DOHH2 (cell line): ENCODE results near the gene SYNDIG1L.

Source experiments
- H3F3A ChIP-seq: fragments of 200-600 bp; sonication (generic), shearing (Covaris generic); 2 replicates; pipeline ENCODE4 v1.6.0; 2016; ENCODE audit warnings: antibody characterized with exemption, mild to moderate bottlenecking; ENCODE audit not compliant: control insufficient read depth, insufficient read depth
- H3K27ac ChIP-seq: fragments of 200-600 bp; sonication (generic); 2 replicates; pipeline ENCODE4 v1.5.1; 2014; ENCODE audit warnings: low read depth, mild to moderate bottlenecking, low read length, moderate library complexity
- H3K27me3 ChIP-seq: fragments of 200-600 bp; sonication (generic); 2 replicates; pipeline ENCODE4 v1.6.1; 2014; ENCODE audit warnings: mild to moderate bottlenecking, low read length, mixed read lengths; ENCODE audit not compliant: control insufficient read depth
- H3K36me3 ChIP-seq: fragments of 200-600 bp; sonication (generic); 2 replicates; pipeline ENCODE4 v1.6.1; 2014; ENCODE audit warnings: mild to moderate bottlenecking, low read length, moderate library complexity, mixed read lengths; ENCODE audit not compliant: control insufficient read depth
- H3K4me1 ChIP-seq: fragments of 200-600 bp; sonication (generic); 2 replicates; pipeline ENCODE4 v1.6.1; 2014; ENCODE audit warnings: mild to moderate bottlenecking, low read length, mixed read lengths; ENCODE audit not compliant: control insufficient read depth
- H3K4me2 ChIP-seq: fragments of 200-600 bp; sonication (generic); 2 replicates; pipeline ENCODE4 v1.6.0; 2014; ENCODE audit warnings: mild to moderate bottlenecking, low read length, moderate library complexity
- H3K4me3 ChIP-seq: fragments of 200-600 bp; sonication (generic); 2 replicates; pipeline ENCODE4 v1.5.1; 2014; ENCODE audit warnings: mild to moderate bottlenecking, low read length, mixed read lengths
- H3K79me2 ChIP-seq: fragments of 200-600 bp; sonication (generic); 2 replicates; pipeline ENCODE4 v1.6.1; 2014; ENCODE audit warnings: mild to moderate bottlenecking, low read length, mixed read lengths; ENCODE audit not compliant: control insufficient read depth
- H3K9me2 ChIP-seq: fragments of 200-600 bp; sonication (generic); replicated peaks from 2 replicates; pipeline ENCODE4 v1.6.1; 2014; ENCODE audit warnings: mild to moderate bottlenecking, low read length, mixed read lengths; ENCODE audit not compliant: control insufficient read depth
- H3K9me3 ChIP-seq: fragments of 200-600 bp; sonication (generic); 2 replicates; pipeline ENCODE4 v1.6.1; 2014; ENCODE audit warnings: antibody characterized with exemption, low read length, mixed read lengths; ENCODE audit not compliant: control insufficient read depth, insufficient read depth
- H4K20me1 ChIP-seq: fragments of 200-600 bp; sonication (generic); 2 replicates; pipeline ENCODE4 v1.6.0; 2014; ENCODE audit warnings: low read depth, mild to moderate bottlenecking, antibody characterized with exemption, low read length, moderate library complexity; ENCODE audit not compliant: control insufficient read depth, insufficient read depth
- EZH2phosphoT487 ChIP-seq: fragments of 200-600 bp; sonication (generic); IDR thresholded peaks from 2 replicates; pipeline ENCODE4 v1.6.1; 2017; ENCODE audit warnings: borderline replicate concordance, mild to moderate bottlenecking, antibody characterized with exemption, low read length, moderate library complexity, mixed read lengths
- TF ChIP-seq, protein P1 (sequence below): fragments of 200-600 bp; sonication (generic); IDR thresholded peaks from one replicate; pipeline ENCODE4 v1.5.1; 2014; ENCODE audit warnings: antibody characterized with exemption, mild to moderate bottlenecking, low read depth, low read length; ENCODE audit not compliant: poor library complexity, severe bottlenecking

SYNDIG1L gene

DNA sequence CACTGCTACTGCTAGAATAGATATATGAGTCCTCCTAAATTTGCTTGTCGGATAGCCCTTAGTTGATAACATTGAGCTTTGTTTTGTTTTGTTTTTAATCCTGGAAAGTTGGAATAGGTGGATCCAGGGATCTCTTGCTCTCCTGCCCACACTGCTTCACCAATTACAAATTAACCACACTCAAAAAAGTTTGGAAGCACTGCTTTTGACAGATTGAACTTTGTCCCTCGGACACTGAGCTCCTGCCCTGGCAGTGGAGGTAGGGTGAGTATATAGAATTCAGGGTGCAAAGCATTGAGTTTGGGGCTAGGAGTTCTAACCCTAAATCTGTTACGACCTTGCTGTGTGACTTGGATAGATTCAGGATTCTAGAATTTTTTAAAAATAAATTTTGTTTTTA lies 15.1 kb upstream of the SYNDIG1L start:
- Histone ChIP-seq H3K27me3 (peaks cover 19% of the 10 kb centered on the region), H3F3A (no peaks in the 10 kb centered on the region), H4K20me1 (no peaks in the 10 kb centered on the region), H3K4me1 (no peaks in the 10 kb centered on the region), H3K79me2 (no peaks in the 10 kb centered on the region), H3K4me2 (no peak overlapping the region), H3K27ac (no peak overlapping the region), H3K4me3 (no peak overlapping the region), H3K36me3 (no peaks in the 10 kb centered on the region), H3K9me3 (no peaks in the 10 kb centered on the region), H3K9me2 (no peaks in the 10 kb centered on the region)
- TF ChIP-seq, protein P1, sequence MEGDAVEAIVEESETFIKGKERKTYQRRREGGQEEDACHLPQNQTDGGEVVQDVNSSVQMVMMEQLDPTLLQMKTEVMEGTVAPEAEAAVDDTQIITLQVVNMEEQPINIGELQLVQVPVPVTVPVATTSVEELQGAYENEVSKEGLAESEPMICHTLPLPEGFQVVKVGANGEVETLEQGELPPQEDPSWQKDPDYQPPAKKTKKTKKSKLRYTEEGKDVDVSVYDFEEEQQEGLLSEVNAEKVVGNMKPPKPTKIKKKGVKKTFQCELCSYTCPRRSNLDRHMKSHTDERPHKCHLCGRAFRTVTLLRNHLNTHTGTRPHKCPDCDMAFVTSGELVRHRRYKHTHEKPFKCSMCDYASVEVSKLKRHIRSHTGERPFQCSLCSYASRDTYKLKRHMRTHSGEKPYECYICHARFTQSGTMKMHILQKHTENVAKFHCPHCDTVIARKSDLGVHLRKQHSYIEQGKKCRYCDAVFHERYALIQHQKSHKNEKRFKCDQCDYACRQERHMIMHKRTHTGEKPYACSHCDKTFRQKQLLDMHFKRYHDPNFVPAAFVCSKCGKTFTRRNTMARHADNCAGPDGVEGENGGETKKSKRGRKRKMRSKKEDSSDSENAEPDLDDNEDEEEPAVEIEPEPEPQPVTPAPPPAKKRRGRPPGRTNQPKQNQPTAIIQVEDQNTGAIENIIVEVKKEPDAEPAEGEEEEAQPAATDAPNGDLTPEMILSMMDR, result no peak
- TF ChIP-seq EZH2phosphoT487, result no peak

DNA sequence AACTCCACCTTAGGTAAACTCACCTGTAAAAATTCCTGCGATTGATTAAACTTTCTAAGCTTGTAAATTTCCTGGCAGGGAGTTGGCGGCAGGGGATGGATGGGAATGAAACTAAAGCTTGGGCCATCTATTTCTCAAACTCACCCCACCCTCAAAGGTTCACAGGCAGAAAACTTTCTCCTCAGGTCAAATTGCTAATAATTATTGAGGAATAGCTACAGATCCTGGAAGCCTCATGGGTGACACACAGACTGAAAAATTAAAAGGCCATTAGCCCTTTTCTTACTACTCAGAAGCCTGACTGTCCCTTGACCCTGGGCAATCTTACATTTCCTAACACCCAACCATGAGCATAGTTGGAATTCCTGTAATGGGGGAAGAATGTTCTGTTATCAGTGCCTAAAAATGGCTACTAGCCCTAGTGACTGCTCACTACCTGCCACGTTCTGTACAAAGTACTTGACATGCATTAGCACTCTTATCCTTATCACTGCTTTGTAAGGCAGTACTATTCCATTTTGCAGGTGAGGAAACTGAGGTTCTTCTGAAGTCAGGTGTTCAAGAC lies 12.4 kb upstream of the SYNDIG1L start:
- Histone ChIP-seq H3K4me3 (no peak overlapping the region), H3K36me3 (no peaks in the 10 kb centered on the region), H3K79me2 (no peaks in the 10 kb centered on the region), H3K27me3 (peaks cover 25% of the 10 kb centered on the region), H3K9me3 (no peaks in the 10 kb centered on the region), H3K9me2 (no peaks in the 10 kb centered on the region), H3K4me2 (no peak overlapping the region), H4K20me1 (no peaks in the 10 kb centered on the region), H3K4me1 (no peaks in the 10 kb centered on the region), H3F3A (no peaks in the 10 kb centered on the region), H3K27ac (no peak overlapping the region)
- TF ChIP-seq EZH2phosphoT487, result no peak
- TF ChIP-seq, protein P1, result no peak

DNA sequence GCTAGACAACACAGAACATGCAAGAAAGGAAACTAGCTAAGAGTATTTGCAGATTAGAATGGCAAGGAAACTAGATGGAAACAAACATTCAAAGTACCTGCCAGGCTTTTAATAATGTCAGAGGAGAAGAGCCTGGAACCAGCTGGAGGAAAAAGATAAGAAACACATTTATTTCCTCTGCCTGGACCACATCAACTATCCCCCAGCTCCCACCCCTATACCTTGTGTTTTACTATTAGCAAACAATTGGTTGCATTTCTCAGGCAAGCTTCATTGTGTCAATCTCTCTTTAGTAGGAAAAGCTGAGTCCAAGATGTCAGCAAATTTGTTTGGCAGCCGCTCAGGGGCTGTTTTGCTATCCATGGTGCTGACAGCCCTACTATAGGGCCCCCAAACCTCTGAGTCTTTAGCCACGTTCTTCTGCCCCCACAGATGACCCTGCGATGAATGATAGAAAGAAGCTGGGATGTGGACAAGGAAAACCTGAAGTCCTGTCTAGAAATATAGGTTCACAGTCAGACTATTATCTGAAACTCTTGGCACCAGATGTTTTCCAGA lies 11.6 kb upstream of the SYNDIG1L start:
- no peaks in the 10 kb centered on the region for H3F3A ChIP-seq

More for the DNA sequence above, 11.6 kb upstream of the SYNDIG1L start:
- no peak overlapping the region for H3K4me3 ChIP-seq
- no peak overlapping the region for H3K4me2 ChIP-seq
- no peaks in the 10 kb centered on the region for H3K9me3 ChIP-seq
- H3K79me2 ChIP-seq, result no peaks in the 10 kb centered on the region
- no peaks in the 10 kb centered on the region for H4K20me1 ChIP-seq
- H3K36me3 ChIP-seq, result no peaks in the 10 kb centered on the region
- no peaks in the 10 kb centered on the region for H3K4me1 ChIP-seq
- TF ChIP-seq EZH2phosphoT487, result no peak
- TF ChIP-seq, protein P1, result no peak
- no peak overlapping the region for H3K27ac ChIP-seq
- H3K27me3 ChIP-seq, result peaks cover 18% of the 10 kb centered on the region
- no peaks in the 10 kb centered on the region for H3K9me2 ChIP-seq
